ENCODE data around the gene GBF1. TPM values are rescaled to one million over a fixed set of nuclear protein-coding genes. Genes with fewer than 3 reads are reported as not detected.

Gene GBF1
- total RNA-seq, 1 donor from 2014 or later = 52.8 TPM

DNA sequence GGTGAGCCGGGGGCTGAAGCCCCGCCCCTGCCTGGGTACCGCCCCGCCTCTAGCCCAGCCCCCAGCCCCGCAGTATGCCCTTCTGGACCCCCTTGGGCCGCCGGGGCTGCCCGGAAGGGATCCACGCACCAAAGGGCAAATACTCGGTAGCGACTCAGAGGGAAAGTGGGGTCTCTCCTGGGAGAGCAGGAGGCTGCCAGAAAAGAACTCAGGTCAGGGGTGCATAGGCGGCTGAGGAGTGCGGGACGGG lies 176.1 kb downstream of the GBF1 start:
- no peak for DNase-seq (ENCODE audit: low spot score)

DNA sequence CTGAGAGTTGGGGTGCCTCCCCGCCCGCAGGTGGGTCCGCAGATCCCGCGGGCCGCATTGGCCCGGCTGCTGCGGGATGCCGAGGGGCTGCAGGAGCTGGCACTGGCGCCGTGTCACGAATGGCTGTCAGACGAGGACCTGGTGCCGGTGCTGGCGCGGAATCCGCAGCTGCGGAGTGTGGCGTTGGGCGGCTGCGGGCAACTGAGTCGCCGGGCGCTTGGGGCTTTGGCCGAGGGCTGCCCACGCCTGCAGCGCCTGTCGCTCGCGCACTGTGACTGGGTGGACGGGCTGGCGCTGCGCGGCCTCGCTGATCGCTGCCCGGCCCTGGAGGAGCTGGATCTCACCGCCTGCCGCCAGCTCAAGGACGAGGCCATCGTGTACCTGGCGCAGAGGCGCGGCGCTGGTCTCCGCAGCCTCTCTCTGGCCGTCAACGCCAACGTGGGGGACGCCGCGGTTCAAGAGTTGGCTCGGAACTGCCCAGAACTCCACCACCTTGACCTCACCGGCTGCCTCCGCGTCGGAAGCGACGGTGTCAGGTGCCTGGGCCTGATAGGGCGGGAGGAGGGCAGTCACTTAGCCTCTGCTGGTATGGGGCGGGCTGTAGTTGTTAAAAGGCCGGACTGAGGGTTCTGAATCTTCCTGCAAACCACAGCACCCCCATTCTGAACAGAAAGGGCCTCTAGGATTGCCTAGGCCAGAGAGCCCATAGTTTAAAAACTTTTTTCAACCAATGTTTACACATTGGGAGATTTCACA lies 176.6 kb downstream of the GBF1 start:
- no peak for DNase-seq (ENCODE audit: low spot score)

DNA sequence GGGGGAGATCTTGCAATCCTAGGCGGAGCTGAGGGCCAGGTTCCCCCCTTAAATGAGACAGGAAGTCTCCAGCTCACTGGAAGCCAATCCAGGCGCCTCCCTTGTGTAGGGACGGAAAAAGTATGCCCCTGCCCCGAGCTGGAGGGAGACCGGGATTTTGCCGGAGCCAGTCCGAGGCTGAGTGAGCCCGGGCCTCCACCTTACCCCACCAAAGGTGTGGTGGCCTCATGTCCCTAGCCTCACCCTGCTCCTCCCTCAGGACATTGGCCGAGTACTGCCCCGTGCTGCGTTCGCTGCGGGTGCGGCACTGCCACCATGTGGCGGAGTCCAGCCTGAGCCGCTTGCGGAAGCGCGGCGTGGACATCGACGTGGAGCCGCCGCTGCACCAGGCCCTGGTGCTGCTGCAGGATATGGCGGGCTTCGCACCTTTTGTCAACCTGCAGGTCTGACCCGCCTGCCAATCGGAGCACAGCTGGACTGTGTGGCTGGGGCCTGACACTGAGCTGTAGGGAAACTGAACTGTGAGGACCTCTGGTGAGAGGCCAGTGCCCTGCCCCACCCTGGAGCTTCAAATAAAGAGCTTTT lies 177.3 kb downstream of the GBF1 start:
- DNase-seq (ENCODE audit: low spot score) = peak; percentile 82

DNA sequence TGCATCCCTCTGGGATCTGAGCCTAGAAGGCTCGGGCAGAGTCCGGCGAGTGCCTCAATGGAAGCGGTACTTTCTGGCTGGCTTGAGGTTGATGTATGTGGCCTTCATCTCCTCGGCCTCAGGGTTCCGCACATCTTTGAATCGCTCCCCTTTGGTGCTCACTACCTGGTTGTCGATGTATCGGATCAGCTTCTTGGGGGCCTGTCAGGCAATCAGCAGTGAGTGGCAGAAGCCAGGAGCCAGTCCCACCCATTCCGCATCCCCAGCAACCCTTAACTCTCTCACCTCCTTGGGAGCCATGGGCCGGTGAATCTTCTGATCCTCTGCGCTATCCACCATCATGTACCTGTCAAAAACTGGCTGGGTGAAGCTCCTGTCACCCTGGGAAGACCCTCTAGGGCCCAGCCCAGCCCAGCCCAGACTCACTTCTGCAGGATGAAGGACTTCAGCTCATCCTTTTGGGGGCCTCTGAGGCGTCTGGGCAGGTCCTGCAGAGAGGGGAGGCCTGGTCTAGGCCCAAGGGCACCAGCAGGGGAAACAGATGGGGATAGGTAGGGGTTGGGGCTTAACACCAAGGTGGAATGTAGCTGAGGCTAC lies 178.1 kb downstream of the GBF1 start:
- no peak for DNase-seq (ENCODE audit: low spot score)

DNA sequence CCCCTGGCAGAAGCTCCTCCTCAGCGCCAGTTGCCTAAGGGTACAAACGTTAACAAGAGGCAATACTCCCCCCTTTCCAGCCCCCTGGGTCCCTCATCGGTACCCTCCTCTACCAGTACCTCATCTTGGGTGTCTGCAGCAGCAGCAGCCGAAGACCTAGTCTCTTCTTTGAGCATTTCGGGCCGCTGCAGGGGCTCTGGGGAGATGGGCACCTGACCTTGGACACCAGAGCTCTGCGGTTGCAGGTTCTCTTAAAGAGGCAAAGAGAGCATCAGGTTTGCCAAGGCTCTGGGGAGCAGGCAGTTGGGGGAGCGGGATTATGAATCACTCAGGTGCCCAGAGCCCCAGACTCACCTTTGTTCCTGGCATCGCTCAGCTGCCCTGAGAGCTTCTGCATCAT lies 178.8 kb downstream of the GBF1 start:
- DNase-seq (ENCODE audit: low spot score) = no peak

DNA sequence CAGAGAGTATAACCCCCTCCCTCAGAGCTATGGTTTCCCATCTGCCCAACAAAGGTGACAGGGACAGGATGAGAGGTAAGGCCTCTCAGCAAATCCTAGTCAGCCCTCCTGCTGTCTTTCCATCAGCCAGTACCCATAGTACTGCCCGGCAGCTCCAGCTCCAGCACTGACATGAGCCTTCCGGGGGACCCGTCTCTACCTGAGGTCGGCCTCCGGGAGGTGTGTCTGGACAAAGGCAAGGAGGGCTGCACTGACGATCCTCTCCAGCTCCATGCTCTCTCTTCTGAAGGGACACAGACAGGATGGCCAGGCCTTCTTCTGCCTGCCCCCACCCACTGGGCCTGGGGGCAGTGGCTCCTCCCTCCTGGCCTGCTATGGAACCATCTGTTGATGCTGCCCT lies 179.6 kb downstream of the GBF1 start:
- DNase-seq (ENCODE audit: low spot score) = no peak

DNA sequence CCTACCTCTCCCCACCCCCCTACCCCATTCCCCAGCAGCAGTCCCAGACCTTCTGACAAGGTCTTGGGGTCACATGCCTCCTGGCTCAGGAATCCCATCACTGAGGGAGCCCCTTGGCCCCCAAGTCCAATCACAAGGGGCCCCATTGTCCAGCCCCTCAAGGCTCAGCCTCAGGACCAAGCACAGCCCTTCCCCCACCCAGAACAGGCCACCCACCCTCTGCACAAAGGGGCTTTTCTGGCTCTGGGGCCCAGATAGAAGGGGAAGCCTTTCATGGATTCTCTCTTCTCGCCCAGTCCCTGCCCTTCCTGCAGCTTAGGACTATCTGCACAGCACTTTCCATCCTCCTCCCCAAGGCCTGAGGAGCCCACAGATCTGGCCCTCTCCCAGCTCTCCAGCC lies 180.1 kb downstream of the GBF1 start:
- DNase-seq (ENCODE audit: low spot score) = no peak

DNA sequence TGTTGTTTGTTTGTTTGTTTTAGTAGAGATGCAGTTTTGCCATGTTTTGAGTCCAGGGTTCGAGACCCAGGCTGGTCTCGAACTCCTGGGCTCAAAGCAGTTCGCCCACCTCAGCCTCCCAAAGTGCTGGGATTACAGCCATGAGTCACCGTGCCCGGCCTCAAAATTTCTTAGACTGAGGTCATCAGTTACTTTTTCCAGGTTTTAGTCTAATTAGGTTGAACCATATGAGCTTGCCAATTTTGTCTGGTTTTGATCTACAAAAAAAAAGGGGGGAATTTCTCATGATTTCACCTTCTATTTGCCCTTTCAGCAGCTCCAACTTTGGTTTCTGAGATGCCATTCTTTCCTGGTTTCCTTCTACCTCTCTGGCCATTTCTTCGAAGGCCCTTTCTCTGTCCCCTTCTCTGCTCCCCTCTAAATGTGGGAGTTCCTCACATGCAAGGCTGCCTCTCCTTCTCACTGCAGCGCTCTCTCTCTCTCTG lies 181.5 kb downstream of the GBF1 start:
- DNase-seq (ENCODE audit: low spot score) = no peak

DNA sequence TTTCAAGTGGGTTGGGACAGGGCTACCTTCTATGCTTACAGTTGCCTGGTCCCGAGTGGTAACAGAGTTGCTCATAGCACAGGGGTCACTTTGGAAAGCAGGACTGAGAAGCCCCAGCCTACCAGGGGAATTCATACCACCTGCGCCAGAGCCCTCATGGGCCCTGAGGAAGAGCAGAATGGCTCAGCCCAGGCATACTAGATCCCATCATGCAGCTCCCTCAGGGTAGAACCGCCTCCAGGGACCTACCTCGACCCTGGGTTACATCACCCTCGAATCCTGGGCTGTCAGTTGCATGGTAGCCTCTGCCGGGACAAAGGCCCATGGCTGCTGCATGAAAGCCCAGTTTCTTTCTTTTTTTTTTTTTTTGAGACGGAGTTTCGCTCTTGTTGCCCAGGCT lies 184.1 kb downstream of the GBF1 start:
- DNase-seq (ENCODE audit: low spot score) = no peak

DNA sequence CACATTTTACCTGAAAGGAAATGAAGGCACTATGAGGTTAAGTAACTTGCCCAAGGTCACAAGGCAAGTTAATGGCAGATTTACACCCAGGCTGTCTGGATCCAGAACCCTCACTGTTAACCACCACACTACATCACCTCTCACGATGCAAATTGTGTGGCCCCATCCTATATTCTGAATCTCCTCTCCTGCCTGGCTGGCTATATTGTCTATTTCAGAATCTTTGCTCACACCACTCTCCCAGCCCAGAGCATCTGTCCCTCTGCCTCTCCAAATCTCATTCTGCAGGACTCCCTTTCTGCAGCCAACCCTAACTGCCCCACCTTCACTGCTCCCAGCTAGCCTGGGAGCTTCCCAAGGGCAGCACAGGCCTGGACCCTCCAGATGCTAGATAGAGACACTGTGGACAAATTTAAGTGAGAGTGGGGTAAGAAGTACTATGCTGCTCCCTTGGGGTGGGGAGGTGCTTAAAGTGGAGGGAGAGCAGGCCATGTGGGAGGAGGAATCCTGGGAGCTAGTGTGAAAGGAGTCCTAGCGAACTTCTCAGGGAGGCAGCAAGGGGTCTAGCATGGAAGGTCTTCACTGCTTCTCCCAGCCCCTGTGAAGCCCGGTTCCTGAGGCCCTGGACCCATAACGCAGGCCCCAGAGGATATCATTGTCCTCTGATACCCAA lies 186.3 kb downstream of the GBF1 start:
- DNase-seq (ENCODE audit: low spot score) = no peak

Other genes starting within 250 kb of the GBF1 start
- gene ARMH3, start 189.4 kb upstream of the GBF1 start, total RNA-seq = 26.4 TPM
- gene HPS6, start 180.2 kb upstream of the GBF1 start, total RNA-seq = 22.8 TPM
- 77.8 TPM for gene LDB1, start 125.2 kb upstream of the GBF1 start, total RNA-seq
- 20.8 TPM for gene PPRC1, start 112.5 kb upstream of the GBF1 start, total RNA-seq
- gene NOLC1, start 93.1 kb upstream of the GBF1 start, total RNA-seq = 37.8 TPM
- gene ELOVL3, start 19.2 kb upstream of the GBF1 start, total RNA-seq = not detected
- not detected for gene PITX3, start 4.0 kb upstream of the GBF1 start, total RNA-seq
- gene NFKB2, start 150.2 kb downstream of the GBF1 start, total RNA-seq = 42.2 TPM
- 106 TPM for gene PSD, start 173.3 kb downstream of the GBF1 start, total RNA-seq
- 29.3 TPM for gene FBXL15, start 175.3 kb downstream of the GBF1 start, total RNA-seq
- 63.2 TPM for gene CUEDC2, start 187.0 kb downstream of the GBF1 start, total RNA-seq
- 0.46 TPM for gene C10orf95, start 206.0 kb downstream of the GBF1 start, total RNA-seq